Stomach (tissue), 4 donors: ENCODE results near the gene HECTD4.

ENCODE experiments used
- EP300 ChIP-seq: sonication (generic); formaldehyde crosslinking; IDR thresholded peaks from one replicate; pipeline ENCODE4 v1.6.1; 2017; ENCODE audit warnings: antibody characterized with exemption
- POLR2A ChIP-seq, 4 donors: fragments of 450-650 bp; IDR thresholded peaks; one replicate each; pipeline ENCODE4 v1.6.1; 2016; ENCODE audit warnings: antibody characterized with exemption in 4 of 4, control low read depth in 2 of 4, mild to moderate bottlenecking in 1 of 4, moderate library complexity in 1 of 4
- TF ChIP-seq, protein P1 (sequence below), 7 experiments: fragments of 450-650 bp in 4 of 7; fragments of 200-600 bp in 3 of 7; sonication (generic) in 3 of 7; IDR thresholded peaks; one replicate each; pipeline ENCODE4 v1.5.1; 2016 to 2019; ENCODE audit warnings: antibody characterized with exemption in 7 of 7, control low read depth in 2 of 7, mild to moderate bottlenecking in 1 of 7

DNA sequence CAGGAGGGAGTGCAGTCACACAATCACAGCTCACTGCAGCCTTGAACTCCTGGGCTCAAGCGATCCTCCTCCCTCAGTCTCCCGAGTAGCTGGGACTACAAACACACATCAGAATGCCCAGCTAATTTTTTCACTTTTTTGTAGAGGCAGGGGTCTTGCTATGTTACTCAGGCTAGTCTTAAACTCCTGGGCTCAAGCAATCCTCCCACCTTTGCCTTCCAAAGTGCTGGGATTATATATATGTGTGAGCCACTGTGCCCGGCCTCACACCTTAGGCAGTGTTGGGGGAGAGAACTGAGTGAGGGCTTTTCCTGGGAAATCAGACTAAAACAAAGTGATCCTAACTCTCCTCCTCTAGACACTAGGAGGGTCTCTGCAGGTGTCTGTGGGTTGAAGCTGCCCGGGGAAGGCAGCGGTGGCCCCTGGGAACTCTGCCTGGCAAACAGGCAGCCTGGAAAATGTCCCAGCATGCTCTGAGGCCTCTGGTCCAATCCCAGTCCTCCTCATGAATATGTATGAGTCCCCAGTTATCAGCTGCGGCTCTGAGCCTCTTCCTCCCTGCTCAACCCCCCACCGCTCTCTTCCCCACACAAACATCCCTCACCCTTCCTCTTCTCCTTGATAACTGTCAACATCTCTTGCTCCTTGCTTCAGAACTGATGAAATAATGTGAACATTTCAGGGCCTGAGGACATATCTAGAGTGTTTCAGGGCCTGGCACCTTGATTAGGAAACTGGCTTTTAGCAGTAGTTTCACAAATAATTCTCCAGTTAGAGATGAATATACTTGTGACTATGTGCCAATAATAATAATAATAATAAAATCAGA, 265.8 kb downstream of the HECTD4 start:
- TF ChIP-seq, protein P1, sequence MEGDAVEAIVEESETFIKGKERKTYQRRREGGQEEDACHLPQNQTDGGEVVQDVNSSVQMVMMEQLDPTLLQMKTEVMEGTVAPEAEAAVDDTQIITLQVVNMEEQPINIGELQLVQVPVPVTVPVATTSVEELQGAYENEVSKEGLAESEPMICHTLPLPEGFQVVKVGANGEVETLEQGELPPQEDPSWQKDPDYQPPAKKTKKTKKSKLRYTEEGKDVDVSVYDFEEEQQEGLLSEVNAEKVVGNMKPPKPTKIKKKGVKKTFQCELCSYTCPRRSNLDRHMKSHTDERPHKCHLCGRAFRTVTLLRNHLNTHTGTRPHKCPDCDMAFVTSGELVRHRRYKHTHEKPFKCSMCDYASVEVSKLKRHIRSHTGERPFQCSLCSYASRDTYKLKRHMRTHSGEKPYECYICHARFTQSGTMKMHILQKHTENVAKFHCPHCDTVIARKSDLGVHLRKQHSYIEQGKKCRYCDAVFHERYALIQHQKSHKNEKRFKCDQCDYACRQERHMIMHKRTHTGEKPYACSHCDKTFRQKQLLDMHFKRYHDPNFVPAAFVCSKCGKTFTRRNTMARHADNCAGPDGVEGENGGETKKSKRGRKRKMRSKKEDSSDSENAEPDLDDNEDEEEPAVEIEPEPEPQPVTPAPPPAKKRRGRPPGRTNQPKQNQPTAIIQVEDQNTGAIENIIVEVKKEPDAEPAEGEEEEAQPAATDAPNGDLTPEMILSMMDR (IDR thresholded peaks at IDR 0.05) = no peak
- no peak for TF ChIP-seq EP300
- TF ChIP-seq POLR2A (IDR thresholded peaks at IDR 0.05) = no peak
